Panc1 (cell line): ENCODE results near the gene ACER3. TPM values are rescaled to one million over a fixed set of nuclear protein-coding genes. Genes with fewer than 3 reads are reported as not detected.

ENCODE experiments used
- ATAC-seq: fragments of 200-7000 bp; cut with Tn5 transposase; 2 replicates; pipeline ENCODE4 v1.9.1; 2020; ENCODE audit warnings: mild to moderate bottlenecking, moderate library complexity
- BruUV-seq: library from RNA; stranded (reverse); fragments of 400-500 nt; replicated peaks from 2 replicates; lab custom pipeline; 2021; lab: Mats Ljungman, UMichigan
- CTCF ChIA-PET: fragments of 300-600 bp; sonication (Branson Sonifier 250); formaldehyde crosslinking; loops from one replicate; lab custom pipeline; 2022; ENCODE audit warnings: antibody characterized with exemption; lab: Charles Lee
- POLR2A ChIA-PET: fragments of 300-600 bp; sonication (Branson Sonifier 250); formaldehyde crosslinking; loops from one replicate; lab custom pipeline; 2022; ENCODE audit warnings: antibody characterized with exemption; lab: Charles Lee
- DNase-seq: peaks from one replicate; pipeline ENCODE4 v3.0.0-alpha.2; 2010; ENCODE audit warnings: low read depth, low spot score
- H3K27ac ChIP-seq: 2 replicates; pipeline ENCODE4 v1.5.1; 2011; ENCODE audit warnings: mild to moderate bottlenecking, low read length, inconsistent platforms
- H3K27me3 ChIP-seq: fragments of 200-500 bp; sonication (Bioruptor generic); 2 replicates; pipeline ENCODE4 v1.6.0; 2014; ENCODE audit warnings: low read length, inconsistent platforms; ENCODE audit not compliant: control insufficient read depth, insufficient read depth
- H3K36me3 ChIP-seq: fragments of 200-500 bp; sonication (Bioruptor generic); 2 replicates; pipeline ENCODE4 v1.5.1; 2014; ENCODE audit warnings: inconsistent platforms, mild to moderate bottlenecking, low read length, moderate library complexity; ENCODE audit not compliant: control insufficient read depth, insufficient read depth
- H3K4me1 ChIP-seq: 2 replicates; pipeline ENCODE4 v1.5.1; 2011; ENCODE audit warnings: inconsistent platforms, mild to moderate bottlenecking, low read length, moderate library complexity; ENCODE audit not compliant: control insufficient read depth, insufficient read depth
- H3K4me3 ChIP-seq, 2 experiments: 2 replicates each; pipeline ENCODE4 v1.5.1; 2011 to 2012; ENCODE audit warnings: low read depth in 2 of 2, low read length in 2 of 2, mild to moderate bottlenecking in 2 of 2, inconsistent platforms in 1 of 2, moderate library complexity in 1 of 2
- H3K9me3 ChIP-seq: fragments of 200-500 bp; sonication (Bioruptor generic); 2 replicates; pipeline ENCODE4 v1.5.1; 2014; ENCODE audit warnings: low read depth, mild to moderate bottlenecking, inconsistent platforms, low read length, moderate library complexity; ENCODE audit not compliant: control insufficient read depth, insufficient read depth
- CTCF ChIP-seq: fragments of 450-650 bp; IDR thresholded peaks from 2 replicates; pipeline ENCODE4 v1.5.1; 2017; ENCODE audit warnings: mild to moderate bottlenecking
- POLR2AphosphoS5 ChIP-seq: IDR thresholded peaks from 2 replicates; pipeline ENCODE4 v1.6.1; 2012; ENCODE audit warnings: mild to moderate bottlenecking, low read depth, low read length, moderate library complexity
- REST ChIP-seq, 2 experiments: IDR thresholded peaks; 2 replicates each; pipeline ENCODE4 v1.6.1; 2011 to 2012; ENCODE audit warnings: low read depth in 2 of 2, control low read depth in 1 of 2, low read length in 1 of 2, mild to moderate bottlenecking in 1 of 2, moderate library complexity in 1 of 2; ENCODE audit not compliant: insufficient read depth in 1 of 2
- SIN3A ChIP-seq: IDR thresholded peaks from 2 replicates; pipeline ENCODE4 v1.6.1; 2012; ENCODE audit warnings: low read depth, mild to moderate bottlenecking, low read length, moderate library complexity, borderline replicate concordance; ENCODE audit not compliant: insufficient read depth
- TCF7L2 ChIP-seq: IDR thresholded peaks from 2 replicates; pipeline ENCODE4 v1.6.1; 2011; ENCODE audit warnings: mild to moderate bottlenecking, low read depth, low read length, inconsistent platforms
- in situ Hi-C: cut with HindIII; loops from 2 replicates; pipeline ENCODE4 v1.10.0; 2016; ENCODE audit warnings: low sequenced_read_pairs, low pct_unique_long_range_greater_than_20kb
- intact Hi-C: fragments of 100-400 bp; cut with micrococcal nuclease; formaldehyde crosslinking; loops from one replicate; pipeline ENCODE4 v1.10.0; 2022; ENCODE audit not compliant: unreplicated experiment
- total RNA-seq: library from RNA; stranded (reverse); gene quantifications from one replicate; pipeline ENCODE4 v1.2.1, GENCODE V29; 2021; ENCODE audit not compliant: unreplicated experiment

Gene ACER3
- total RNA-seq, 1 experiment from 2014 or later: 41.8 TPM

GRCh38 chr11:76824083-76824939 lies 36.4 kb upstream of the ACER3 start:
- CTCF ChIA-PET: interaction anchor here (1.4 kb wide), 1 partner anchor 94 kb away, joined by 3 read pairs; no protein-coding TSS in a partner anchor
- no peaks in the 10 kb centered on the region for H3K9me3 ChIP-seq
- ATAC-seq: peak; percentile 43
- TF ChIP-seq REST (IDR thresholded peaks at IDR 0.05; ENCODE audit: insufficient read depth in 1 of 2, low read depth in 2 of 2, low read length in 1 of 2) (no peak), TCF7L2 (no peak)
- intact Hi-C loops (no loop called here), in situ Hi-C loops (no loop called here)
- H3K27ac ChIP-seq: peak overlapping the region; percentile 75
- POLR2A ChIA-PET: no interaction called here
- H3K4me1 ChIP-seq: peaks cover 18% of the 10 kb centered on the region
- BruUV-seq: no TSS peak
- H3K4me3 ChIP-seq: no peak overlapping the region
- H3K36me3 ChIP-seq: no peaks in the 10 kb centered on the region
- no peak for DNase-seq
- H3K27me3 ChIP-seq: no peaks in the 10 kb centered on the region

- DNase-seq: no peak
- Histone ChIP-seq H3K36me3 (no peaks in the 10 kb centered on the region), H3K4me3 (no peak overlapping the region), H3K4me1 (peaks cover 18% of the 10 kb centered on the region), H3K27ac (peak overlapping the region; percentile 57; the same call in 1 of the 2 replicates), H3K9me3 (no peaks in the 10 kb centered on the region), H3K27me3 (no peaks in the 10 kb centered on the region)
- intact Hi-C loops: no loop called here
- no TSS peak for BruUV-seq
- ChIA-PET CTCF (no interaction called here), POLR2A (no interaction called here)
- in situ Hi-C loops: no loop called here
- ATAC-seq: peak; percentile 44
- no peak for TF ChIP-seq TCF7L2
- TF ChIP-seq POLR2AphosphoS5: no peak
- TF ChIP-seq REST (IDR thresholded peaks at IDR 0.05; ENCODE audit: insufficient read depth in 1 of 2, low read depth in 2 of 2, low read length in 1 of 2): no peak
- no peak for TF ChIP-seq CTCF
- no peak for TF ChIP-seq SIN3A
These were observed 35.6 kb upstream of the ACER3 start for GRCh38 chr11:76824980-76825725.
